GM19351 (cell line): ENCODE data around the gene ACOXL.

Source experiments
- ATAC-seq: cut with Tn5 transposase; IDR thresholded peaks from one replicate; pipeline ENCODE4 v1.9.1; 2021; ENCODE audit warnings: mild to moderate bottlenecking, moderate library complexity; ENCODE audit not compliant: unreplicated experiment

ACOXL gene

GRCh38 chr2:110819711-110820110 is 87.3 kb downstream of the ACOXL start:
- ATAC-seq: no peak

- ATAC-seq: no peak
Observed at GRCh38 chr2:110820128-110820527, 87.8 kb downstream of the ACOXL start.

GRCh38 chr2:110823165-110823564 is 90.8 kb downstream of the ACOXL start:
- no peak for ATAC-seq

GRCh38 chr2:110827511-110827910 is 95.1 kb downstream of the ACOXL start:
- ATAC-seq: no peak

GRCh38 chr2:110828330-110828729 is 96.0 kb downstream of the ACOXL start:
- ATAC-seq: no peak

- ATAC-seq: no peak
Observed at GRCh38 chr2:110829413-110830146, 97.2 kb downstream of the ACOXL start.

- ATAC-seq: no peak
Observed at GRCh38 chr2:110832740-110833139, 100.4 kb downstream of the ACOXL start.

- ATAC-seq: no peak
Observed at GRCh38 chr2:110834134-110834827, 101.9 kb downstream of the ACOXL start.

- ATAC-seq: no peak
Observed at GRCh38 chr2:110836671-110837070, 104.3 kb downstream of the ACOXL start.

GRCh38 chr2:110837446-110838409 is 105.4 kb downstream of the ACOXL start:
- ATAC-seq: no peak

GRCh38 chr2:110838657-110839384 is 106.4 kb downstream of the ACOXL start:
- ATAC-seq: no peak

- no peak for ATAC-seq
Observed at GRCh38 chr2:110840508-110840907, 108.1 kb downstream of the ACOXL start.

- no peak for ATAC-seq
Observed at GRCh38 chr2:110842048-110842447, 109.7 kb downstream of the ACOXL start.

- no peak for ATAC-seq
Observed at GRCh38 chr2:110843496-110843895, 111.1 kb downstream of the ACOXL start.

- no peak for ATAC-seq
Observed at GRCh38 chr2:110843959-110844510, 111.7 kb downstream of the ACOXL start.

GRCh38 chr2:110847651-110848050 is 115.3 kb downstream of the ACOXL start:
- ATAC-seq: no peak

GRCh38 chr2:110848071-110848470 is 115.7 kb downstream of the ACOXL start:
- no peak for ATAC-seq

GRCh38 chr2:110848519-110849030 is 116.2 kb downstream of the ACOXL start:
- no peak for ATAC-seq

GRCh38 chr2:110851531-110851930 is 119.2 kb downstream of the ACOXL start:
- no peak for ATAC-seq

GRCh38 chr2:110852051-110852450 is 119.7 kb downstream of the ACOXL start:
- no peak for ATAC-seq
